ENCODE results near the gene HDAC4.
"Not testable (repeated sequence)": the region's sequence is repeated elsewhere in the genome, so short reads cannot be mapped to it uniquely, and the experiment has no call there.

The HDAC4 gene

DNA sequence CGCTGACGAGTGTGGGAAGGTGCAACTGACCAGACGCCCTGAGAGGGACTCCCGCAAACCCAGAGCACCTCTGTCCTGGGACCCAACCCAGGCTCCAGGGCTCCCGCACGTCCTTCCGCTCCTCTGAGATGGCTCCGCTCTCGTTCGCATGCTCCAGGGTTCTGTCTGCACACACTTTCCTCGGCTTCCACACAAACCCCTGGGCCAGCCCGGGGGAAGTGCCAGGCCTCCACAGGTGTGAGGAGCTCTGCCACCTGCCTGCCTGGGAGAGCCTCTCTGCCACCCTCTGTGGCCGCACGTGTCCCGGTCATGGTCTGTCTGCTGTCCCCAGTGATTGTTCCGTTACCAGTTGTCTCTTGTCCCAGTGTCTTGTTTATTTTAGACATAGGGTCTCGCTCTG lies 222.9 kb downstream of the HDAC4 start:
- no peak overlapping the region for H3K9ac ChIP-seq (ENCODE audit: low read depth, low read length)
- H3K36me3 ChIP-seq (ENCODE audit: control insufficient read depth, insufficient read depth, low read length): peaks cover 11% of the 10 kb centered on the region
- H3K4me3 ChIP-seq (ENCODE audit: low read depth, low read length): no peak overlapping the region
- H3K9me3 ChIP-seq (ENCODE audit: control insufficient read depth, insufficient read depth, low read length): no peaks in the 10 kb centered on the region
- no peaks in the 10 kb centered on the region for H3K27me3 ChIP-seq (ENCODE audit: control insufficient read depth, insufficient read depth, low read length)
- H3K4me1 ChIP-seq (ENCODE audit: control insufficient read depth, insufficient read depth, low read length): no peaks in the 10 kb centered on the region

DNA sequence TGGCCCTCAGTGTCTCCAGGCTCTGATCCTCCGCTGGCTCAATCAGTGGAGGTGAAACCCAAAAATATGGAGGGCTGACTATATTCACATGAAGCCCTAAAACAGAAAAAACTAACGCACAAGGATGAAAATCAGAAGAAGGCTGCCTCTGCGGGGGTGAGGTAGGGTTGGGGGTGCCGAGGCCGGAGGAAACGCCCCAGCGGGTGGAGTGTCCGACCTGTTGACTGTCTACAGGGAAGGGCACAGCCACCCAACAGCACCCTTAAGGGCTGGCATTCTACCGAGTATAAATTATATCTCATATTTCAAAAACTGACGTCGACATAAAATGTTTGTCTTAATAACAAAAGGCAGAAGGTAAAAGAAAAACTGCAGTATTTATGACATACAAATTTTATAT lies 223.5 kb downstream of the HDAC4 start:
- Histone ChIP-seq H3K4me3 (ENCODE audit: low read depth, low read length) (no peak overlapping the region), H3K4me1 (ENCODE audit: control insufficient read depth, insufficient read depth, low read length) (no peaks in the 10 kb centered on the region), H3K27me3 (ENCODE audit: control insufficient read depth, insufficient read depth, low read length) (no peaks in the 10 kb centered on the region), H3K36me3 (ENCODE audit: control insufficient read depth, insufficient read depth, low read length) (peaks cover 11% of the 10 kb centered on the region), H3K9me3 (ENCODE audit: control insufficient read depth, insufficient read depth, low read length) (no peaks in the 10 kb centered on the region), H3K9ac (ENCODE audit: low read depth, low read length) (no peak overlapping the region)

DNA sequence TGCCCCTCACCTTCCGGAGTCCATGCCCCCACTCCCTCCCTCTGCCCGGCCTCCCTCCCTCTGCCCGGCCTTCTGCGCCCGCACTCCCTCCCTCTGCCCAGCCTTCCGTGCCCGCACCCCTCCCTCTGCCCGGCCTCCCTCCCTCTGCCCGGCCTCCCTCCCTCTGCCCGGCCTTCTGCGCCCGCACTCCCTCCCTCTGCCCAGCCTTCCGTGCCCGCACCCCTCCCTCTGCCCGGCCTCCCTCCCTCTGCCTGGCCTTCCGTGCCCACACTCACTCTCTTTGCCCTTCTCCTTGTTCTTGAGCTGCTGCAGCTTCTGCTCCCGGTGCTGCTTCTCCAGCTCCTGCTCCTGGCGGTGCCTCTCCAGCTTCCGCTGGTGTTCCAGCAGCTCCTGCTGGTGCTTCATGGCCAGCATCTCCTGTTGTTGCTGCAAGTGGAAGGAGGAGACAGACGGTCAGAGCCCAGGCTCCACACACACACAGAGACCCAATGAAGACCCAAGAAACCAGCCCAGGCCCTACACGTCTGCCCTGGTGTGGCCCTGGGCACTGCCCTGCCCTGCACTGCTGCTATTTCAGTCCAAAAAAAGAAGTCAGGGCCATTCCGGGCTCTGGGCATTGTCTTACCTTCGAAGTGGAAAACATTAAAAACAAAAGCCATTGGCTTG lies 224.5 kb downstream of the HDAC4 start:
- H3K9ac ChIP-seq (ENCODE audit: low read depth, low read length); H3K4me1 ChIP-seq (ENCODE audit: control insufficient read depth, insufficient read depth, low read length); H3K9me3 ChIP-seq (ENCODE audit: control insufficient read depth, insufficient read depth, low read length); H3K4me3 ChIP-seq (ENCODE audit: low read depth, low read length); H3K27me3 ChIP-seq (ENCODE audit: control insufficient read depth, insufficient read depth, low read length): not testable (repeated sequence)
- peaks cover 11% of the 10 kb centered on the region for H3K36me3 ChIP-seq (ENCODE audit: control insufficient read depth, insufficient read depth, low read length)

DNA sequence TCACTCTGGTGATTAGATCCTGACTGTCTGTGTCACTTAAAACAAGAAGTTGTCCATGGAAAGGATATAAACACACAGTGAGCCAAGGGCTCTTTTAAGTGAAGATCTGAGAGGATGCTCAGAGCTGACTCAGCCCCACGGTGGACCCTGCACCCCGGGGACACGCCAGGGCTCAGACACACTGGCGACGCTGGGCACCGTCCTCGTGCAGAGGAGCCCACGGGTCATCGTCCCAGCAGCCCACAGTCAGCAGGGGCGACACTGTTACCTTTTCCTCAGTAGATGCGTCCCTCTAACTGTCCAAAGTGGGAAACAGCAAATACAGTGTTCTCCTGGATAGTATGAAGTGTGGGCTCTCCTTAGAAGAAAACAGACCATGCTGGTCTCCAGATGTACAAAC lies 225.6 kb downstream of the HDAC4 start:
- no peak overlapping the region for H3K9ac ChIP-seq (ENCODE audit: low read depth, low read length)
- H3K36me3 ChIP-seq (ENCODE audit: control insufficient read depth, insufficient read depth, low read length): peaks cover 11% of the 10 kb centered on the region
- no peak overlapping the region for H3K4me3 ChIP-seq (ENCODE audit: low read depth, low read length)
- no peaks in the 10 kb centered on the region for H3K4me1 ChIP-seq (ENCODE audit: control insufficient read depth, insufficient read depth, low read length)
- no peaks in the 10 kb centered on the region for H3K9me3 ChIP-seq (ENCODE audit: control insufficient read depth, insufficient read depth, low read length)
- H3K27me3 ChIP-seq (ENCODE audit: control insufficient read depth, insufficient read depth, low read length): no peaks in the 10 kb centered on the region

DNA sequence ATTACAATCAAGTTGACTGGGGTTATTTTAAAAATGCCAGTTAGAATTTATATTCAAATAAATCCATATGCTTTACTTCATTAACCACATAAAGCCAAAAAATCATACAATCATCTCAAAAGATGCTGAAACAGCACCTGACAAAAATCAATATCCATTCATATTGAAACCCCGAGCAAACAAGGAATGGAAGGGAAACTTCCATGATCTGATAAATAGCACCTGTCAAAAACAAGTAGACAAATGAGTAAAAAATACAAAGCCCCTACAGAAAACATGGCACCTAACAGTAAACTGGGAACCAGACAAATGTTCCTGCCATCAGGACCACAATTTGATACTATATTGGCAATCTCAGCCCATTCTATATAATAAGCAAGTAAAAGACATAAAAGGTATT lies 227.5 kb downstream of the HDAC4 start:
- no peaks in the 10 kb centered on the region for H3K4me1 ChIP-seq (ENCODE audit: control insufficient read depth, insufficient read depth, low read length)
- H3K36me3 ChIP-seq (ENCODE audit: control insufficient read depth, insufficient read depth, low read length): peaks cover 4% of the 10 kb centered on the region
- no peak overlapping the region for H3K9ac ChIP-seq (ENCODE audit: low read depth, low read length)
- no peaks in the 10 kb centered on the region for H3K9me3 ChIP-seq (ENCODE audit: control insufficient read depth, insufficient read depth, low read length)
- no peak overlapping the region for H3K4me3 ChIP-seq (ENCODE audit: low read depth, low read length)
- no peaks in the 10 kb centered on the region for H3K27me3 ChIP-seq (ENCODE audit: control insufficient read depth, insufficient read depth, low read length)

DNA sequence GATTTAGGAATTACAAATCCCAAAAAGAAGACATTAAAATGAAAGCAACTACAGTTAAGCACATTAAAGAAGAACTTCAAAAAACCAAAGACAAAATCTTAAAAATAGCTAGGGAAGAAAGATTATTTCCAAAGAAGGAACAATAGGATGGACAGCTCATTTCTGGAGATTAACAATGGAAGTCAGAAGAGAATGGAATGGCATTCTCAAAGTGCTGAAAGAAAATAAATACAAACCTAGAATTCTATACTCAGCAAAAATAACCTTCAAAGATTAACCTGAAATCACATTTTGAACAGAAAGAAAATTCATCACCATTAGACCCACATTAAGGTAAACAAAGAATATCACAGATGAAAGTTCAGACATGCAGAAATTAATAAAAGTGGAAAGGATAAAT lies 229.2 kb downstream of the HDAC4 start:
- H3K36me3 ChIP-seq (ENCODE audit: control insufficient read depth, insufficient read depth, low read length): peaks cover 4% of the 10 kb centered on the region
- H3K4me3 ChIP-seq (ENCODE audit: low read depth, low read length): no peak overlapping the region
- no peak overlapping the region for H3K9ac ChIP-seq (ENCODE audit: low read depth, low read length)
- no peaks in the 10 kb centered on the region for H3K4me1 ChIP-seq (ENCODE audit: control insufficient read depth, insufficient read depth, low read length)
- H3K27me3 ChIP-seq (ENCODE audit: control insufficient read depth, insufficient read depth, low read length): no peaks in the 10 kb centered on the region
- no peaks in the 10 kb centered on the region for H3K9me3 ChIP-seq (ENCODE audit: control insufficient read depth, insufficient read depth, low read length)

DNA sequence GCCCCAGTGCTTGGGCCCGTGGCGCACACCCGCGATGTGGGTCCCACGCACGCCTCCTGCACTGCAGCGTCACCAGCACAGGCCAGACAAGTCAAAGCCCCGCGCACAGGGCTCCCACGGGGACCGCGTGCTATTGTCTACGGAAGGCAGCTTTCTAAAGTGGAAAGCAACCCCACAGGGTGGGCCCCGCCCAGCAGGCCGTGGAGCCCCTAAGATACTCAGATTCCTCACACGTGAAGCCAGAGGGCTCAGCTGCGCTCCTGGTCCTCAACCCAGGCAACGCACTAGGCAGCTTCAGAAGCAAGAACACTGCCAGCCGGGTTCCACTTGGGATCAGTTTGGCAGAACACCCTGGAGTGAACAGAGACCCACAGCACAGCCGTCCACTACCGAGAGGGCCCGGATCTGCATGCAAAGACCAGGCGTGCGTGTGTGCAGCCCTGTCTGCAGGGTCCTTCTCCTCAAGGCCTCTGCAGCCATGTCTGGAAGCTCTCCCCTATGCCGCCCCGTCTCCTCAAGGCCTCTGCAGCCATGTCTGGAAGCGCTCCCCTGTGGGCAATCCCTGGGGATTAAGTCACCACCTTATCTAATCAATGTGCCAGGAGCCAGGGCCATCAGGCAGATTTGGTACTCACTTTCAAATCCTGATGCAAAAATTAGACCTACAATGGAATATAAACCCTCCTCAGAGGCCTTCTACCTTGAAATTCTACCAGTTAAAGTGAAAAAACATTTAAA lies 231.3 kb downstream of the HDAC4 start:
- Histone ChIP-seq H3K27me3 (ENCODE audit: control insufficient read depth, insufficient read depth, low read length) (no peaks in the 10 kb centered on the region), H3K36me3 (ENCODE audit: control insufficient read depth, insufficient read depth, low read length) (no peaks in the 10 kb centered on the region), H3K4me1 (ENCODE audit: control insufficient read depth, insufficient read depth, low read length) (no peaks in the 10 kb centered on the region), H3K9ac (ENCODE audit: low read depth, low read length) (no peak overlapping the region), H3K9me3 (ENCODE audit: control insufficient read depth, insufficient read depth, low read length) (no peaks in the 10 kb centered on the region), H3K4me3 (ENCODE audit: low read depth, low read length) (no peak overlapping the region)

DNA sequence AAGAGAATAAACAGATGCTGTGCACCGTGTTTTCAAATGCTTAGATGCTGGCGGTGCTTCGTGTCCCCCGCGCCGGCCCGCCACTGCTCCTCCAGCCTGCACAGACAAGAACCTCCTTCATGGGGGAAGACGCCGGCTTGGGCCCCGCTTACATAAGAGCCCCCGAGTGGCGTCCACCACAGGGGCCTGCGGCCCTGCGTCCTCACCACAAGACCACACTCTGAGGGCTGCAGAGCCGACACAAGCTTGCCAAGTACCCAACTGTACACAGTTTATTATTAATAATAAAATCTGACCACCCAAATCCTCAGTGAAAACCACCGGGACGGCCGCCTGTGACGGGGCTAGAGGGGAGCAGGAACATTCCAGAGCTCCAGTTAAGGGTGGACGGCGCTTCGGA lies 232.2 kb downstream of the HDAC4 start:
- H3K4me3 ChIP-seq (ENCODE audit: low read depth, low read length): no peak overlapping the region
- H3K27me3 ChIP-seq (ENCODE audit: control insufficient read depth, insufficient read depth, low read length): no peaks in the 10 kb centered on the region
- H3K9ac ChIP-seq (ENCODE audit: low read depth, low read length): no peak overlapping the region
- H3K4me1 ChIP-seq (ENCODE audit: control insufficient read depth, insufficient read depth, low read length): no peaks in the 10 kb centered on the region
- H3K36me3 ChIP-seq (ENCODE audit: control insufficient read depth, insufficient read depth, low read length): peaks cover under 1% of the 10 kb centered on the region
- H3K9me3 ChIP-seq (ENCODE audit: control insufficient read depth, insufficient read depth, low read length): no peaks in the 10 kb centered on the region

DNA sequence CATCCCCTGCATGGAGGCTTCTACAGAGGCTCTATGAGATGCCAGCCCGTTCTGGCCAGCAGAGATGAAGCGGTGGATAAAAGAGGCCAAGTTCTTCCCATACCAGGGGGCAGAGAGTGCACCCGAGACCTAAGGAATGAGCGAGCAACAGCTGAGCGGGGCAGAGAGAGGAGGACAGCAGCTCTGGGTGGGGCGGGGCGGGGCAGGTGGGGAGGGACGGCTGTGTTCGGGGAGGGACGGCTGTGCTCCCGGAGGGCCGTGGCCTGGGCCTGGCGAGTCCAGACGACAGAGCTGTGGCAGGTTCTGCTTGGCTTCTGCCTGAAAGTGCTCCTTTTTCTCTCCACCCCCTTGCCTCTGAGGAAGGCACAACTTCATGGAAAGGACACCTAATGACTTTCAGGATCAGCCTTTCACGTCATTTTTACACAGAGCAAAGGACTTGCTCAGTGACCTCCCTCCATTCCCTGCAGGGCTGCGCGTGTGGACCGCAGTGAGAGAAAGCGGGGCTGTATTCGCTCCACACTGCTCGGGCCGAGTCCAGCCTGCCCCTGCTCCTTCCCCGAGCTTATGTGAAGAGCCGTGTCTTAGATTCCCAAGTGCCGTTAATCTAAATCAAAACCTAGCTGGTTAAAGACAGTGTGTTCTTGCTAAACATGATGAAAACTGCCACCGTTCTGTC lies 232.9 kb downstream of the HDAC4 start:
- Histone ChIP-seq H3K27me3 (ENCODE audit: control insufficient read depth, insufficient read depth, low read length) (no peaks in the 10 kb centered on the region), H3K9ac (ENCODE audit: low read depth, low read length) (no peak overlapping the region), H3K36me3 (ENCODE audit: control insufficient read depth, insufficient read depth, low read length) (peaks cover 3% of the 10 kb centered on the region), H3K4me3 (ENCODE audit: low read depth, low read length) (no peak overlapping the region), H3K4me1 (ENCODE audit: control insufficient read depth, insufficient read depth, low read length) (no peaks in the 10 kb centered on the region), H3K9me3 (ENCODE audit: control insufficient read depth, insufficient read depth, low read length) (no peaks in the 10 kb centered on the region)

DNA sequence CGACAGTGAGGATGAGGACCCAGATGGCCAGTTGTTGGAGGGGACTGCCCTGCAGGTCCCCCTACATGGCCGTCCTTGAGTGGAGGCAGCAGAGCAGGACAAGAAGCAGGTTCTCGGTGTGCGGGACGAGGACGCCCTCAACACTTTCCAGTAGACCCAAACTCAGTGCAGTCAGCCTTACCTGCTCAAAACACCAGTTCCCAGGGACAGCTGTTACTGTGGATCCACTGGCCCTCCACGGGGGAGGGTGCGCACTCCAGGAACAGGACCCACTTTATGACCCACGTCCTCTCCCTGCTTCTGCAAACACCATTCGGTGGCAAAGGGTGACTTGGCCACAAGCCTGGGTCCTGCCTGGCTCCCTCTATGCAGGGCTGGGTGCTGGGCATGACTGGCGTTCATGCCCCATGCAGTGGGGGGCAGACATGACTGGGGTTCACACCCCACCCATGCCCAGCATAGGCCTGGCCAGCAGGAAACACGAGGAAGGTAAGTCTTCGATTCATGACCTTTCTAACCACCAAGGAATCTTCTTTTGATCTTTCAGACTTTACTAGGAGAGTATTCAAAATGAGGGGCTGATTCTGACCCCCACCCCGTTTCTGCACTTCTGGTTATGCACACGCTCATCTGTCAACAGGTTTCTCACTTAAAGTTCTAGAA lies 233.7 kb downstream of the HDAC4 start:
- Histone ChIP-seq H3K27me3 (ENCODE audit: control insufficient read depth, insufficient read depth, low read length) (no peaks in the 10 kb centered on the region), H3K9ac (ENCODE audit: low read depth, low read length) (no peak overlapping the region), H3K36me3 (ENCODE audit: control insufficient read depth, insufficient read depth, low read length) (peaks cover 3% of the 10 kb centered on the region), H3K4me1 (ENCODE audit: control insufficient read depth, insufficient read depth, low read length) (no peaks in the 10 kb centered on the region), H3K9me3 (ENCODE audit: control insufficient read depth, insufficient read depth, low read length) (no peaks in the 10 kb centered on the region), H3K4me3 (ENCODE audit: low read depth, low read length) (no peak overlapping the region)

DNA sequence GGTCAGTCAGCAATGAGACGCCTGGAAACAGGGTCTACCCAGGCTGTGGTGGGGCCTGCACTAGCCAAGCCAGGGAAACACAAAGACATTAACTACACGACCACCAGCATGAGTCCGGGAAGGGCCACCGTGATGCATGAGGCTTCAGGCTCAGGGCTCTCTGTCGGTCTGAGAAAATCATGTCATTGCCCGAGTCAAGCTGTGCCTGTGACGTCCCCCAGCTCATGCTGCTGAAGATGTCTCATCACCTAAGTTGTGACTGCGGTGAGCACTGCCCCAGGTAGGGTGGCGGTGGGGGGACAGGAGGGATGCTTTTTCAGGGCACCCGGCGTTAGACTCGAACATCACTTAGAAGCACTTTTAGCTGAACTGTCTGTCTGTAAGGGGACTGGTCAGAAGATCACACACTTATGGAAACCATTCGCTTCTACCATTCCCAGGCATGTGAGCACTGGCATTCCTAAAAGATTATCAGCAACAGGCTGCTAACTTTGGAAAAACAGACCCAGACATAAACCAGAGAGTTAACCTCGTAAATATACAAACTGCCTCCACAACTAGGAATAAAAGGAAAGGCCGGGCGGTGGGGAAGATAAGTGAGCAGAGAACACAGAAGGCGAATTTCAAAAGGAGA lies 234.5 kb downstream of the HDAC4 start:
- peaks cover 3% of the 10 kb centered on the region for H3K36me3 ChIP-seq (ENCODE audit: control insufficient read depth, insufficient read depth, low read length)
- no peak overlapping the region for H3K9ac ChIP-seq (ENCODE audit: low read depth, low read length)
- H3K4me3 ChIP-seq (ENCODE audit: low read depth, low read length): no peak overlapping the region
- H3K4me1 ChIP-seq (ENCODE audit: control insufficient read depth, insufficient read depth, low read length): no peaks in the 10 kb centered on the region
- no peaks in the 10 kb centered on the region for H3K9me3 ChIP-seq (ENCODE audit: control insufficient read depth, insufficient read depth, low read length)
- H3K27me3 ChIP-seq (ENCODE audit: control insufficient read depth, insufficient read depth, low read length): no peaks in the 10 kb centered on the region

Data from iPS-15b (cell line).